ENCODE results near the gene ATAT1. TPM values are rescaled to one million over a fixed set of nuclear protein-coding genes. Genes with fewer than 3 reads are reported as not detected.

The ATAT1 gene
- total and polyA plus RNA-seq, 2 of the 4 experiments (the other 2 are of a cell fraction): 5.6 to 15.5 TPM

DNA sequence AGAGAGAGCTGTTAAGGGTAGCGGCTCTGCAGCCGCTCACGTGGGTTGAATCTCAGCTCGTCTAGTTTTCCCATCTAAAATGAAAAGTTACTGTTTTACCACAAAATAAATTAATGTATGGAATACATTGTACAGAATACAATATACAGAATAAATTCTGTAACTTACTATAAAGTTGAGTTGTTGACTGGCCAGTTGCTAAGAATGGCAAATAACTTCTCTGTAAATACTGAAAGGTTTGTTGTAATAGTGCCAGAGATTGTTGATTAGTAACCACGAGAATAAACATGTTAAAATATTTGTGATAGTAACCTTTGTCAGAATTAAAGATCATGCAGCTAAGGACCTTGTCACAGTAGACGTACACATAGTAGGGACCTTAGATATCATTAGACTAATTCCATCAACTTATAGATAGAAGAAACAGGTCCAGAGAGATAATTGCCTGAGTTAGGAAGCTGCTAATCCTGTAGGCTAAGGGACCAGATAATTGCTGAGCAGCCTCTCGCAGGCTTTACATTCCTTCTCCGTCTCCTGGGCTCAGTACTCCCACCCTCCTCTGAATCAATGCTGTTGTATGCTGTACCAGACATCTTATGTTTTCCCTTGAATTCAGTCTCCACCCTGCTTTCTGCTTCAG is 64.7 kb downstream of the ATAT1 start:
- Histone ChIP-seq H3K9me3 (ENCODE audit: control insufficient read depth, insufficient read depth, low read length) (no peaks in the 10 kb centered on the region), H4K20me1 (ENCODE audit: insufficient read depth, low read length) (peaks cover under 1% of the 10 kb centered on the region; the same call in 1 of the 2 replicates), H3K18ac (ENCODE audit: low read depth, low read length) (0 out of 2 replicates have a peak overlapping the region, but pooled peaks have one; percentile 42), H3K9ac (ENCODE audit: low read depth, low read length) (peak overlapping the region; percentile 49), H3K4me1 (ENCODE audit: control insufficient read depth, insufficient read depth, low read length) (peaks cover 21% of the 10 kb centered on the region), H3K23ac (ENCODE audit: low read depth, low read length) (peak overlapping the region; percentile 62; the same call in 1 of the 2 replicates), H4K8ac (ENCODE audit: low read depth in 2 of 2, low read length in 2 of 2) (peak overlapping the region; percentile 62 to 79; a peak in 3 of 4 replicates), H3K4me3 (ENCODE audit: insufficient read depth, low read depth, low read length) (peak overlapping the region; percentile 89; the same call in 1 of the 2 replicates), H2BK20ac (ENCODE audit: low read depth, low read length) (0 out of 2 replicates have a peak overlapping the region, but pooled peaks have one; percentile 63), H3K56ac (ENCODE audit: extremely low read depth, insufficient read depth, low read length) (peak overlapping the region; percentile 83; the same call in 1 of the 2 replicates), H3K9me1 (ENCODE audit: insufficient read depth, low read length) (peaks cover 16% of the 10 kb centered on the region), H3K4ac (ENCODE audit: low read depth, low read length) (peak overlapping the region; percentile 69), H3K79me1 (ENCODE audit: low read depth in 1 of 2, low read length in 2 of 2) (peaks cover 18 to 34% of the 10 kb centered on the region in 2 experiments; a peak in 3 of 4 replicates), H4K91ac (ENCODE audit: insufficient read depth, low read depth, low read length) (peak overlapping the region; percentile 53; the same call in 1 of the 2 replicates), H3K27me3 (ENCODE audit: control insufficient read depth, insufficient read depth, low read length) (no peaks in the 10 kb centered on the region), H2AK9ac (replicated peaks; ENCODE audit: low read depth, low read length, poor library complexity) (peak overlapping the region; percentile 74), H2AFZ (replicated peaks; ENCODE audit: low read length, poor library complexity) (peak overlapping the region; percentile 83), H3K4me2 (ENCODE audit: low read depth, low read length) (peak overlapping the region; percentile 49), H2BK5ac (ENCODE audit: low read depth, low read length, poor library complexity, severe bottlenecking) (peak overlapping the region; percentile 83), H2BK15ac (ENCODE audit: low read depth, low read length) (no peak overlapping the region), H3K14ac (replicated peaks; ENCODE audit: low read depth, low read length) (peak overlapping the region; percentile 43; the same call in 1 of the 2 replicates), H2AK5ac (ENCODE audit: low read depth, low read length) (peak overlapping the region; percentile 71; the same call in 1 of the 2 replicates), H3K36me3 (ENCODE audit: control insufficient read depth, insufficient read depth, low read length) (no peaks in the 10 kb centered on the region), H3K27ac (ENCODE audit: insufficient read depth, low read length) (peak overlapping the region; percentile 53), H4K5ac (ENCODE audit: low read depth, low read length) (peak overlapping the region; percentile 32; the same call in 1 of the 2 replicates), H2BK120ac (ENCODE audit: low read depth, low read length) (peak overlapping the region; percentile 66)
- TF ChIP-seq, protein P1, sequence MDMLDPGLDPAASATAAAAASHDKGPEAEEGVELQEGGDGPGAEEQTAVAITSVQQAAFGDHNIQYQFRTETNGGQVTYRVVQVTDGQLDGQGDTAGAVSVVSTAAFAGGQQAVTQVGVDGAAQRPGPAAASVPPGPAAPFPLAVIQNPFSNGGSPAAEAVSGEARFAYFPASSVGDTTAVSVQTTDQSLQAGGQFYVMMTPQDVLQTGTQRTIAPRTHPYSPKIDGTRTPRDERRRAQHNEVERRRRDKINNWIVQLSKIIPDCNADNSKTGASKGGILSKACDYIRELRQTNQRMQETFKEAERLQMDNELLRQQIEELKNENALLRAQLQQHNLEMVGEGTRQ (IDR thresholded peaks at IDR 0.05; ENCODE audit: low read depth, low read length): peak; percentile 48
- TF ChIP-seq, protein P2, sequence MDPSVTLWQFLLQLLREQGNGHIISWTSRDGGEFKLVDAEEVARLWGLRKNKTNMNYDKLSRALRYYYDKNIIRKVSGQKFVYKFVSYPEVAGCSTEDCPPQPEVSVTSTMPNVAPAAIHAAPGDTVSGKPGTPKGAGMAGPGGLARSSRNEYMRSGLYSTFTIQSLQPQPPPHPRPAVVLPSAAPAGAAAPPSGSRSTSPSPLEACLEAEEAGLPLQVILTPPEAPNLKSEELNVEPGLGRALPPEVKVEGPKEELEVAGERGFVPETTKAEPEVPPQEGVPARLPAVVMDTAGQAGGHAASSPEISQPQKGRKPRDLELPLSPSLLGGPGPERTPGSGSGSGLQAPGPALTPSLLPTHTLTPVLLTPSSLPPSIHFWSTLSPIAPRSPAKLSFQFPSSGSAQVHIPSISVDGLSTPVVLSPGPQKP (IDR thresholded peaks at IDR 0.05; ENCODE audit: borderline replicate concordance, low read depth, low read length): no peak
- no CpG with 5 or more reads among the region's 8 CpGs for WGBS, 2 experiments (ENCODE audit: extremely low coverage in 2 of 2, insufficient read length in 1 of 2)
- in situ Hi-C loops (cut with MboI; ENCODE audit: low sequenced_read_pairs) (no loop called here), dilution Hi-C loops (cut with HindIII; ENCODE audit: low sequenced_read_pairs, unreplicated experiment) (no loop called here), intact Hi-C loops (cut with micrococcal nuclease) (loop anchor here (1.0 kb wide), 1 partner anchor 26 kb away; the partner anchor contains the start of gene MDC1)
- CTCF ChIA-PET: interaction anchor here (1.2 kb wide), 1 partner anchor 12 kb away, joined by 3 read pairs; no protein-coding TSS in a partner anchor
- no TSS peak for BruUV-seq (replicated peaks)
- ATAC-seq (ENCODE audit: low read depth) (no peak), DNase-seq (no peak)
- POLR2A ChIA-PET (ENCODE audit: unreplicated experiment): interaction anchor here (0.5 to 1.5 kb wide), 3 partner anchors 27 to 100 kb away, joined by 3 to 5 read pairs (median 3); no protein-coding TSS in a partner anchor

Small RNA genes lying within 50 kb of the gene (microRNA-seq; reads per million reads assigned to microRNA genes)
- gene MIR877 (ENCODE audit: insufficient read depth in 1 of 2, insufficient read length in 1 of 2, unreplicated experiment in 1 of 2): 104 to 900 reads per million in 2 experiments

Small RNA genes lying within 50 kb of the gene (small RNA-seq; reads per million reads assigned to genes)
- gene MIR877: 0.04 to 10.2 (median 1.1) reads per million in 5 experiments

Other genes with a start within 250 kb of the ATAT1 start
- 84.8 and 85.8 TPM in 2 replicates for gene HLA-E, start 137.4 kb upstream of the ATAT1 start, total RNA-seq (2012; rRNA removed)
- 83.6 and 91.4 TPM in 2 replicates for gene HLA-E, start 137.4 kb upstream of the ATAT1 start, polyA plus RNA-seq (2012; rRNA removed)
- gene GNL1, start 70.4 kb upstream of the ATAT1 start, total RNA-seq (2012; rRNA removed): 33.9 and 40.5 TPM in 2 replicates
- gene GNL1, start 70.4 kb upstream of the ATAT1 start, polyA plus RNA-seq (2012; rRNA removed): 43.7 and 44.0 TPM in 2 replicates
- 7.2 TPM in 2 replicates for gene PRR3, start 69.6 kb upstream of the ATAT1 start, total RNA-seq (2012; rRNA removed)
- 16.7 and 17.3 TPM in 2 replicates for gene PRR3, start 69.6 kb upstream of the ATAT1 start, polyA plus RNA-seq (2012; rRNA removed)
- gene ABCF1, start 55.4 kb upstream of the ATAT1 start, total RNA-seq (2012; rRNA removed): 47.5 and 48.6 TPM in 2 replicates
- gene ABCF1, start 55.4 kb upstream of the ATAT1 start, polyA plus RNA-seq (2012; rRNA removed): 35.8 and 39.1 TPM in 2 replicates
- gene PPP1R10, start 9.6 kb upstream of the ATAT1 start, total RNA-seq (2012; rRNA removed): 16.1 and 18.8 TPM in 2 replicates
- gene PPP1R10, start 9.6 kb upstream of the ATAT1 start, polyA plus RNA-seq (2012; rRNA removed): 21.2 TPM in 2 replicates
- gene MRPS18B, start 9.0 kb upstream of the ATAT1 start, total RNA-seq (2012; rRNA removed): 71.7 and 82.3 TPM in 2 replicates
- gene MRPS18B, start 9.0 kb upstream of the ATAT1 start, polyA plus RNA-seq (2012; rRNA removed): 51.2 and 59.8 TPM in 2 replicates
- 1.1 and 1.4 TPM in 2 replicates for gene C6orf136, start 20.3 kb downstream of the ATAT1 start, total RNA-seq (2012; rRNA removed)
- 11.7 and 12.8 TPM in 2 replicates for gene C6orf136, start 20.3 kb downstream of the ATAT1 start, polyA plus RNA-seq (2012; rRNA removed)
- 43.9 and 48.4 TPM in 2 replicates for gene DHX16, start 46.1 kb downstream of the ATAT1 start, total RNA-seq (2012; rRNA removed)
- gene DHX16, start 46.1 kb downstream of the ATAT1 start, polyA plus RNA-seq (2012; rRNA removed): 47.9 and 48.3 TPM in 2 replicates
- 31.9 and 32.8 TPM in 2 replicates for gene PPP1R18, start 59.8 kb downstream of the ATAT1 start, total RNA-seq (2012; rRNA removed)
- gene PPP1R18, start 59.8 kb downstream of the ATAT1 start, polyA plus RNA-seq (2012; rRNA removed): 129 and 134 TPM in 2 replicates
- 1.7 and 2.2 TPM in 2 replicates for gene NRM, start 64.1 kb downstream of the ATAT1 start, total RNA-seq (2012; rRNA removed)
- 27.0 and 29.1 TPM in 2 replicates for gene NRM, start 64.1 kb downstream of the ATAT1 start, polyA plus RNA-seq (2012; rRNA removed)
- 3.6 and 4.5 TPM in 2 replicates for gene MDC1, start 90.4 kb downstream of the ATAT1 start, total RNA-seq (2012; rRNA removed)
- gene MDC1, start 90.4 kb downstream of the ATAT1 start, polyA plus RNA-seq (2012; rRNA removed): 12.1 and 12.4 TPM in 2 replicates
- 1,207 and 1,401 TPM in 2 replicates for gene TUBB, start 93.5 kb downstream of the ATAT1 start, total RNA-seq (2012; rRNA removed)
- gene TUBB, start 93.5 kb downstream of the ATAT1 start, polyA plus RNA-seq (2012; rRNA removed): 2,004 and 2,008 TPM in 2 replicates
- 96.2 and 104 TPM in 2 replicates for gene FLOT1, start 115.8 kb downstream of the ATAT1 start, total RNA-seq (2012; rRNA removed)
- 161 and 162 TPM in 2 replicates for gene FLOT1, start 115.8 kb downstream of the ATAT1 start, polyA plus RNA-seq (2012; rRNA removed)
- 38.4 and 65.8 TPM in 2 replicates for gene IER3, start 117.7 kb downstream of the ATAT1 start, total RNA-seq (2012; rRNA removed)
- gene IER3, start 117.7 kb downstream of the ATAT1 start, polyA plus RNA-seq (2012; rRNA removed): 159 and 163 TPM in 2 replicates